ENCODE data around the gene MRPL16. TPM values are rescaled to one million over a fixed set of nuclear protein-coding genes. Genes with fewer than 3 reads are reported as not detected.

Gene MRPL16
- total and polyA plus RNA-seq, 4 donors: 24.9 to 54.9 (median 39.6) TPM

- TF ChIP-seq, protein P1, sequence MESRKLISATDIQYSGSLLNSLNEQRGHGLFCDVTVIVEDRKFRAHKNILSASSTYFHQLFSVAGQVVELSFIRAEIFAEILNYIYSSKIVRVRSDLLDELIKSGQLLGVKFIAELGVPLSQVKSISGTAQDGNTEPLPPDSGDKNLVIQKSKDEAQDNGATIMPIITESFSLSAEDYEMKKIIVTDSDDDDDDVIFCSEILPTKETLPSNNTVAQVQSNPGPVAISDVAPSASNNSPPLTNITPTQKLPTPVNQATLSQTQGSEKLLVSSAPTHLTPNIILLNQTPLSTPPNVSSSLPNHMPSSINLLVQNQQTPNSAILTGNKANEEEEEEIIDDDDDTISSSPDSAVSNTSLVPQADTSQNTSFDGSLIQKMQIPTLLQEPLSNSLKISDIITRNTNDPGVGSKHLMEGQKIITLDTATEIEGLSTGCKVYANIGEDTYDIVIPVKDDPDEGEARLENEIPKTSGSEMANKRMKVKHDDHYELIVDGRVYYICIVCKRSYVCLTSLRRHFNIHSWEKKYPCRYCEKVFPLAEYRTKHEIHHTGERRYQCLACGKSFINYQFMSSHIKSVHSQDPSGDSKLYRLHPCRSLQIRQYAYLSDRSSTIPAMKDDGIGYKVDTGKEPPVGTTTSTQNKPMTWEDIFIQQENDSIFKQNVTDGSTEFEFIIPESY (IDR thresholded peaks at IDR 0.05): no peak
- TF ChIP-seq, protein P2, sequence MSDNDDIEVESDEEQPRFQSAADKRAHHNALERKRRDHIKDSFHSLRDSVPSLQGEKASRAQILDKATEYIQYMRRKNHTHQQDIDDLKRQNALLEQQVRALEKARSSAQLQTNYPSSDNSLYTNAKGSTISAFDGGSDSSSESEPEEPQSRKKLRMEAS (IDR thresholded peaks at IDR 0.05): no peak
- TF ChIP-seq YY1 (IDR thresholded peaks at IDR 0.05): no peak
These were observed 39.7 kb downstream of the MRPL16 start (continued) for GRCh38 chr11:59770869-59771268.

DNA sequence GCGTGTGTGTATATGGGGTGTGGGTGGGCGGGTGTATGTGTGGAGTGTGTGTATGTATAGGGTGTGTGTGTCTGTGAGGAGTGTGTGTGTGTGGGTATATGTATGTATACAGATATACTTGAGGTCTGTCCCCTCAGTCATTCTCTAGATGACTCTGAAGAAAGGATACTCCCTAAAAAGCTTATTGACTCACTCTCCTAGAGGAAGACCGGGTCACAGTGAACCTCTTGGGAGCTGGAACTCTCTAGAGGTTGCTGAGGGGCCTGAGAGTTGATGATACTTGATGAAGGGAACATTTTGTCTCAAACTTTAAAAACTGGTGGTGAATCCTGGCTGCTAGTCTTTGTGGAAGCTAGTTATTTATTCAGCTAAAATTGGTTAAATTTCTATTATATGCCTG is 40.3 kb downstream of the MRPL16 start:
- DNase-seq (ENCODE audit: low spot score): no peak
- H3K4me1 ChIP-seq (ENCODE audit: control insufficient read depth in 4 of 4, insufficient read depth in 4 of 4, low read length in 3 of 4): no peaks in the 10 kb centered on the region
- 97% methylated on average over 3 of the region's 3 CpGs for WGBS
- H3K36me3 ChIP-seq (ENCODE audit: control insufficient read depth in 4 of 4, insufficient read depth in 3 of 4, low read depth in 1 of 4, low read length in 3 of 4): peaks cover 0 to 4% (median 0%) of the 10 kb centered on the region in 4 donors
- H3K9me3 ChIP-seq (ENCODE audit: control insufficient read depth in 4 of 4, low read length in 3 of 4): no peaks in the 10 kb centered on the region
- no peaks in the 10 kb centered on the region for H3K27me3 ChIP-seq (ENCODE audit: control insufficient read depth in 4 of 4, insufficient read depth in 4 of 4, low read length in 3 of 4)
- H3K4me3 ChIP-seq (ENCODE audit: low read depth in 1 of 3, low read length in 3 of 3): no peak overlapping the region
- no peak overlapping the region for H3K27ac ChIP-seq (ENCODE audit: low read depth in 1 of 2, low read length in 2 of 2)
- TF ChIP-seq FOXA2 (IDR thresholded peaks at IDR 0.05): no peak
- TF ChIP-seq FOXA1 (IDR thresholded peaks at IDR 0.05): no peak
- TF ChIP-seq HNF4A (conservative IDR thresholded peaks at IDR 0.05): no peak
- no peak for TF ChIP-seq TAF1 (conservative IDR thresholded peaks at IDR 0.05)
- TF ChIP-seq, protein P3, sequence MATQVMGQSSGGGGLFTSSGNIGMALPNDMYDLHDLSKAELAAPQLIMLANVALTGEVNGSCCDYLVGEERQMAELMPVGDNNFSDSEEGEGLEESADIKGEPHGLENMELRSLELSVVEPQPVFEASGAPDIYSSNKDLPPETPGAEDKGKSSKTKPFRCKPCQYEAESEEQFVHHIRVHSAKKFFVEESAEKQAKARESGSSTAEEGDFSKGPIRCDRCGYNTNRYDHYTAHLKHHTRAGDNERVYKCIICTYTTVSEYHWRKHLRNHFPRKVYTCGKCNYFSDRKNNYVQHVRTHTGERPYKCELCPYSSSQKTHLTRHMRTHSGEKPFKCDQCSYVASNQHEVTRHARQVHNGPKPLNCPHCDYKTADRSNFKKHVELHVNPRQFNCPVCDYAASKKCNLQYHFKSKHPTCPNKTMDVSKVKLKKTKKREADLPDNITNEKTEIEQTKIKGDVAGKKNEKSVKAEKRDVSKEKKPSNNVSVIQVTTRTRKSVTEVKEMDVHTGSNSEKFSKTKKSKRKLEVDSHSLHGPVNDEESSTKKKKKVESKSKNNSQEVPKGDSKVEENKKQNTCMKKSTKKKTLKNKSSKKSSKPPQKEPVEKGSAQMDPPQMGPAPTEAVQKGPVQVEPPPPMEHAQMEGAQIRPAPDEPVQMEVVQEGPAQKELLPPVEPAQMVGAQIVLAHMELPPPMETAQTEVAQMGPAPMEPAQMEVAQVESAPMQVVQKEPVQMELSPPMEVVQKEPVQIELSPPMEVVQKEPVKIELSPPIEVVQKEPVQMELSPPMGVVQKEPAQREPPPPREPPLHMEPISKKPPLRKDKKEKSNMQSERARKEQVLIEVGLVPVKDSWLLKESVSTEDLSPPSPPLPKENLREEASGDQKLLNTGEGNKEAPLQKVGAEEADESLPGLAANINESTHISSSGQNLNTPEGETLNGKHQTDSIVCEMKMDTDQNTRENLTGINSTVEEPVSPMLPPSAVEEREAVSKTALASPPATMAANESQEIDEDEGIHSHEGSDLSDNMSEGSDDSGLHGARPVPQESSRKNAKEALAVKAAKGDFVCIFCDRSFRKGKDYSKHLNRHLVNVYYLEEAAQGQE (IDR thresholded peaks at IDR 0.05): no peak
- TF ChIP-seq RXRA (IDR thresholded peaks at IDR 0.05): no peak
- no peak for TF ChIP-seq RAD21 (IDR thresholded peaks at IDR 0.05)
- no peak for TF ChIP-seq HNF4G (IDR thresholded peaks at IDR 0.05)
- no peak for TF ChIP-seq JUND (IDR thresholded peaks at IDR 0.05)
- no peak for TF ChIP-seq GABPA (IDR thresholded peaks at IDR 0.05 in 1 of 2, conservative IDR thresholded peaks at IDR 0.05 in 1 of 2)
- TF ChIP-seq YY1 (IDR thresholded peaks at IDR 0.05): no peak
- H3K9ac ChIP-seq (ENCODE audit: low read depth in 1 of 2, low read length in 2 of 2): no peak overlapping the region

- no peaks in the 10 kb centered on the region for H3K4me1 ChIP-seq (ENCODE audit: control insufficient read depth in 4 of 4, insufficient read depth in 4 of 4, low read length in 3 of 4)
- H3K4me3 ChIP-seq (ENCODE audit: low read depth in 1 of 3, low read length in 3 of 3): no peak overlapping the region
- H3K9ac ChIP-seq (ENCODE audit: low read depth in 1 of 2, low read length in 2 of 2): no peak overlapping the region
- peaks cover 0 to 4% (median 0%) of the 10 kb centered on the region in 4 donors for H3K36me3 ChIP-seq (ENCODE audit: control insufficient read depth in 4 of 4, insufficient read depth in 3 of 4, low read depth in 1 of 4, low read length in 3 of 4)
- H3K27ac ChIP-seq (ENCODE audit: low read depth in 1 of 2, low read length in 2 of 2): no peak overlapping the region
- H3K27me3 ChIP-seq (ENCODE audit: control insufficient read depth in 4 of 4, insufficient read depth in 4 of 4, low read length in 3 of 4): no peaks in the 10 kb centered on the region
- H3K9me3 ChIP-seq (ENCODE audit: control insufficient read depth in 4 of 4, low read length in 3 of 4): no peaks in the 10 kb centered on the region
- DNase-seq (ENCODE audit: low spot score): no peak
- WGBS: 94% methylated on average over 4 of the region's 4 CpGs
- TF ChIP-seq HNF4A (conservative IDR thresholded peaks at IDR 0.05) (no peak), ATF3 (IDR thresholded peaks at IDR 0.05) (no peak), JUND (IDR thresholded peaks at IDR 0.05) (no peak), RAD21 (IDR thresholded peaks at IDR 0.05) (no peak), FOXA2 (IDR thresholded peaks at IDR 0.05) (no peak), EGR1 (IDR thresholded peaks at IDR 0.05; ENCODE audit: low read depth in 2 of 2) (no peak), HNF4G (IDR thresholded peaks at IDR 0.05) (no peak), NR2F2 (IDR thresholded peaks at IDR 0.05) (no peak), FOXA1 (IDR thresholded peaks at IDR 0.05) (no peak), SP1 (IDR thresholded peaks at IDR 0.05) (no peak)
- TF ChIP-seq, protein P4, sequence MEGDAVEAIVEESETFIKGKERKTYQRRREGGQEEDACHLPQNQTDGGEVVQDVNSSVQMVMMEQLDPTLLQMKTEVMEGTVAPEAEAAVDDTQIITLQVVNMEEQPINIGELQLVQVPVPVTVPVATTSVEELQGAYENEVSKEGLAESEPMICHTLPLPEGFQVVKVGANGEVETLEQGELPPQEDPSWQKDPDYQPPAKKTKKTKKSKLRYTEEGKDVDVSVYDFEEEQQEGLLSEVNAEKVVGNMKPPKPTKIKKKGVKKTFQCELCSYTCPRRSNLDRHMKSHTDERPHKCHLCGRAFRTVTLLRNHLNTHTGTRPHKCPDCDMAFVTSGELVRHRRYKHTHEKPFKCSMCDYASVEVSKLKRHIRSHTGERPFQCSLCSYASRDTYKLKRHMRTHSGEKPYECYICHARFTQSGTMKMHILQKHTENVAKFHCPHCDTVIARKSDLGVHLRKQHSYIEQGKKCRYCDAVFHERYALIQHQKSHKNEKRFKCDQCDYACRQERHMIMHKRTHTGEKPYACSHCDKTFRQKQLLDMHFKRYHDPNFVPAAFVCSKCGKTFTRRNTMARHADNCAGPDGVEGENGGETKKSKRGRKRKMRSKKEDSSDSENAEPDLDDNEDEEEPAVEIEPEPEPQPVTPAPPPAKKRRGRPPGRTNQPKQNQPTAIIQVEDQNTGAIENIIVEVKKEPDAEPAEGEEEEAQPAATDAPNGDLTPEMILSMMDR (IDR thresholded peaks at IDR 0.05; ENCODE audit: low read depth, low read length, missing input control): no peak
- TF ChIP-seq, protein P1 (IDR thresholded peaks at IDR 0.05): no peak
These were observed 40.8 kb downstream of the MRPL16 start for GRCh38 chr11:59769828-59770227.

Measured in liver (tissue), 9 donors.